HG02840 (cell line): Measurements from ENCODE around the gene RAB5B.

ENCODE experiments used
- ATAC-seq: cut with Tn5 transposase; IDR thresholded peaks from one replicate; pipeline ENCODE4 v1.9.1; 2021; ENCODE audit warnings: mild to moderate bottlenecking, moderate library complexity, moderate number of reproducible peaks; ENCODE audit not compliant: unreplicated experiment, low FRiP score

RAB5B gene

GRCh38 chr12:55973599-55974307, at the start of gene RAB5B:
RAB5B (plus strand) TSS chr12:55974078; CDS start chr12:55986961, 12,883 bp downstream.
- peak; percentile 97 for ATAC-seq

GRCh38 chr12:55925371-55925770, 48.5 kb upstream of the RAB5B start:
- no peak for ATAC-seq

GRCh38 chr12:55925870-55926737, 47.8 kb upstream of the RAB5B start:
- ATAC-seq: peak; percentile 1

- peak; percentile 48 for ATAC-seq
Measured at GRCh38 chr12:55926738-55927587, 46.9 kb upstream of the RAB5B start.

GRCh38 chr12:55927588-55928502, 46.0 kb upstream of the RAB5B start, which contains the start of gene PYM1:
PYM1 (minus strand) TSS chr12:55927894; CDS start chr12:55927761, 133 bp downstream.
- peak; percentile 23 for ATAC-seq

GRCh38 chr12:55929306-55929791, 44.5 kb upstream of the RAB5B start:
- ATAC-seq: peak; percentile 27

- no peak for ATAC-seq
Measured at GRCh38 chr12:55930771-55931316, 43.0 kb upstream of the RAB5B start, which contains the start of gene DGKA. DGKA (plus strand) TSS chr12:55931162; CDS start chr12:55936504, 5,342 bp downstream.

- ATAC-seq: no peak
Measured at GRCh38 chr12:55931317-55931779, 42.5 kb upstream of the RAB5B start.

GRCh38 chr12:55931780-55932550, 41.9 kb upstream of the RAB5B start:
- ATAC-seq: no peak

- no peak for ATAC-seq
Measured at GRCh38 chr12:55932551-55932910, 41.3 kb upstream of the RAB5B start.

- ATAC-seq: no peak
Measured at GRCh38 chr12:55933169-55933798, 40.6 kb upstream of the RAB5B start.

- no peak for ATAC-seq
Measured at GRCh38 chr12:55933799-55934742, 39.8 kb upstream of the RAB5B start.

- ATAC-seq: no peak
Measured at GRCh38 chr12:55934773-55935172, 39.1 kb upstream of the RAB5B start.

- no peak for ATAC-seq
Measured at GRCh38 chr12:55935738-55936151, 38.1 kb upstream of the RAB5B start.

GRCh38 chr12:55937981-55938380, 35.9 kb upstream of the RAB5B start:
- ATAC-seq: no peak

- no peak for ATAC-seq
Measured at GRCh38 chr12:55938826-55939501, 34.9 kb upstream of the RAB5B start.
